Sigmoid colon (tissue), 7 donors: ENCODE measurements around the gene CD2. TPM values are rescaled to one million over a fixed set of nuclear protein-coding genes. Genes with fewer than 3 reads are reported as not detected.

Experiments used
- DNase-seq: peaks from one replicate; pipeline ENCODE4 v3.0.0-alpha.2; 2019
- H3K27ac ChIP-seq, 4 donors: fragments of 200-600 bp; sonication (generic); one replicate each; pipeline ENCODE4 v1.5.1; 2016 to 2019; ENCODE audit warnings: mild to moderate bottlenecking in 1 of 4
- H3K27me3 ChIP-seq, 3 donors: fragments of 200-600 bp; sonication (generic); one replicate each; pipeline ENCODE4 v1.5.1; 2019; ENCODE audit warnings: mild to moderate bottlenecking in 1 of 3
- H3K36me3 ChIP-seq, 4 donors: fragments of 200-600 bp; sonication (generic); one replicate each; pipeline ENCODE4 v1.5.1; 2016 to 2019
- H3K4me1 ChIP-seq, 4 donors: fragments of 200-600 bp; sonication (generic); one replicate each; pipeline ENCODE4 v1.5.1; 2017 to 2019
- H3K4me3 ChIP-seq, 4 donors: fragments of 200-600 bp; sonication (generic); one replicate each; pipeline ENCODE4 v1.5.1; 2017 to 2019; ENCODE audit warnings: mild to moderate bottlenecking in 2 of 4, moderate library complexity in 1 of 4
- H3K9me3 ChIP-seq, 4 donors: fragments of 200-600 bp in 3 of 4; sonication (generic) in 3 of 4; one replicate each; pipeline versions ENCODE4 v1.5.1 to v1.6.1; 2013 to 2019
- EP300 ChIP-seq, 4 donors: sonication (generic); formaldehyde crosslinking; IDR thresholded peaks; one replicate each; pipeline ENCODE4 v1.6.1; 2017; ENCODE audit warnings: antibody characterized with exemption in 4 of 4
- POLR2A ChIP-seq, 2 donors: fragments of 450-650 bp; IDR thresholded peaks; one replicate each; pipeline ENCODE4 v1.6.1; 2016; ENCODE audit warnings: antibody characterized with exemption in 2 of 2, mild to moderate bottlenecking in 2 of 2, moderate library complexity in 2 of 2
- POLR2AphosphoS5 ChIP-seq, 4 donors: sonication (generic); formaldehyde crosslinking; IDR thresholded peaks; one replicate each; pipeline ENCODE4 v1.6.1; 2017; ENCODE audit warnings: antibody characterized with exemption in 4 of 4
- WGBS, 2 donors: extraction: QIAGEN DNeasy Blood & Tissue Kit; methylation state at CpG; one replicate each; pipeline ENCODE4 v1.1.7; 2013; 5-methylcytosine and 5-hydroxymethylcytosine counted together
- intact Hi-C: fragments of 100-400 bp; cut with DNase I; formaldehyde crosslinking; loops from one replicate; pipeline ENCODE4 v1.15.1; 2023
- polyA plus RNA-seq, 3 donors: library from polyadenylated mRNA; stranded (reverse); fragments of 200-250 nt; gene quantifications; one replicate each; pipeline ENCODE4 v1.2.3, GENCODE V29; 2013
- total RNA-seq, 4 donors: library from RNA; depleted of rRNA; stranded (reverse); fragments of >200 nt; gene quantifications; one replicate each; pipeline ENCODE4 v1.1.0, GENCODE V29; 2016
- TF ChIP-seq, protein P1 (sequence below), 4 experiments: fragments of 450-650 bp in 3 of 4; fragments of 200-600 bp in 1 of 4; IDR thresholded peaks; one replicate each; pipeline ENCODE4 v1.5.1; 2016 to 2019; ENCODE audit warnings: antibody characterized with exemption in 4 of 4, mild to moderate bottlenecking in 3 of 4, moderate library complexity in 2 of 4
- donor health status: healthy with polysubstance abuse.
- donor health status: Bipolar disorder and iron deficiency.
- donor health status: healthy.

Gene CD2
- total and polyA plus RNA-seq, 7 donors = 0.36 to 30.2 (median 1.1) TPM; not detected in 1

DNA sequence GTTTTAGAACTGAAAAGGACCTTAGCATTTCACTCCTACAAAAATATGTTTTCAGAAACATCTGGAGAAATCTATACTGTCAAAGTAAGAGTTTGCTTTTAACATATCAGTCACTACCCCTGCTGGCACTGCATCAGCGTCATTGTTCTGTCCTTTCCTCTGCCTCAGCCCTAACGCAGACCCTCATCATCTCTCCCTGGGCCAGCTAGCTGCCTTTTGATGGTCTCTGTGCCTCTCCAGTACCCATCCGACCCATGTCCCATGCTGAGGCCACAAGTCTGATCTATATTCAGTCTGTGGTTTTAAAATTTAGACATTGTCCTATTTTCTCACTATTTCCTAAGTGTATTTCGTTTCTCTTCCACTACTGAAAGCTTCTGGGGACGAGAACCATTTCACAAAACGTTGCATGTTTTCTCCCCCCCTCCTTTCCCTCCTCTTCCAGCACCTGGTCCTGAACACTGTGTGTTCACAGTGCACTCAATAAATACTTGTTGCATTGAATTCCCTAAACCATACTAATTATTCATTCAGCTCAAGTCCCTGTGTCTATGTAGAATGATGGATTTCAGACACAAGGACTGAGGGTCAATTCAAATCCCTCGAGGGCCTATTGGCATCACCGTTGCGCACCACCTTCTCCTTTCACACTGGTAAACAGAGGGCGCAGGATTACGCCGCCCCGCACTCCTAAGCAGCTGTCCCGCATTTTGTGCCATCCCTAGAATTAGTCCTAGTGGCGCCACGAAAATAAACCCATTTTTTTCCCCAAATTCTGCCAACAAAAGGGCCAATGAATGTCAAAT lies 53.4 kb downstream of the CD2 start:
- intact Hi-C loops = no loop called here
- TF ChIP-seq, protein P1, sequence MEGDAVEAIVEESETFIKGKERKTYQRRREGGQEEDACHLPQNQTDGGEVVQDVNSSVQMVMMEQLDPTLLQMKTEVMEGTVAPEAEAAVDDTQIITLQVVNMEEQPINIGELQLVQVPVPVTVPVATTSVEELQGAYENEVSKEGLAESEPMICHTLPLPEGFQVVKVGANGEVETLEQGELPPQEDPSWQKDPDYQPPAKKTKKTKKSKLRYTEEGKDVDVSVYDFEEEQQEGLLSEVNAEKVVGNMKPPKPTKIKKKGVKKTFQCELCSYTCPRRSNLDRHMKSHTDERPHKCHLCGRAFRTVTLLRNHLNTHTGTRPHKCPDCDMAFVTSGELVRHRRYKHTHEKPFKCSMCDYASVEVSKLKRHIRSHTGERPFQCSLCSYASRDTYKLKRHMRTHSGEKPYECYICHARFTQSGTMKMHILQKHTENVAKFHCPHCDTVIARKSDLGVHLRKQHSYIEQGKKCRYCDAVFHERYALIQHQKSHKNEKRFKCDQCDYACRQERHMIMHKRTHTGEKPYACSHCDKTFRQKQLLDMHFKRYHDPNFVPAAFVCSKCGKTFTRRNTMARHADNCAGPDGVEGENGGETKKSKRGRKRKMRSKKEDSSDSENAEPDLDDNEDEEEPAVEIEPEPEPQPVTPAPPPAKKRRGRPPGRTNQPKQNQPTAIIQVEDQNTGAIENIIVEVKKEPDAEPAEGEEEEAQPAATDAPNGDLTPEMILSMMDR (IDR thresholded peaks at IDR 0.05) = no peak
- TF ChIP-seq POLR2A (IDR thresholded peaks at IDR 0.05) = no peak
- no peak for TF ChIP-seq POLR2AphosphoS5 (IDR thresholded peaks at IDR 0.05)
- no peak for TF ChIP-seq EP300 (IDR thresholded peaks at IDR 0.05)
- no peaks in the 10 kb centered on the region for H3K27me3 ChIP-seq
- no peak overlapping the region for H3K27ac ChIP-seq
- no peaks in the 10 kb centered on the region for H3K36me3 ChIP-seq
- peaks cover 0 to 5% (median 0%) of the 10 kb centered on the region in 4 donors for H3K9me3 ChIP-seq
- DNase-seq = no peak
- WGBS, 2 donors = 83 to 88% methylated on average over 16 of the region's 16 CpGs
- H3K4me3 ChIP-seq = no peak overlapping the region
- no peaks in the 10 kb centered on the region for H3K4me1 ChIP-seq

DNA sequence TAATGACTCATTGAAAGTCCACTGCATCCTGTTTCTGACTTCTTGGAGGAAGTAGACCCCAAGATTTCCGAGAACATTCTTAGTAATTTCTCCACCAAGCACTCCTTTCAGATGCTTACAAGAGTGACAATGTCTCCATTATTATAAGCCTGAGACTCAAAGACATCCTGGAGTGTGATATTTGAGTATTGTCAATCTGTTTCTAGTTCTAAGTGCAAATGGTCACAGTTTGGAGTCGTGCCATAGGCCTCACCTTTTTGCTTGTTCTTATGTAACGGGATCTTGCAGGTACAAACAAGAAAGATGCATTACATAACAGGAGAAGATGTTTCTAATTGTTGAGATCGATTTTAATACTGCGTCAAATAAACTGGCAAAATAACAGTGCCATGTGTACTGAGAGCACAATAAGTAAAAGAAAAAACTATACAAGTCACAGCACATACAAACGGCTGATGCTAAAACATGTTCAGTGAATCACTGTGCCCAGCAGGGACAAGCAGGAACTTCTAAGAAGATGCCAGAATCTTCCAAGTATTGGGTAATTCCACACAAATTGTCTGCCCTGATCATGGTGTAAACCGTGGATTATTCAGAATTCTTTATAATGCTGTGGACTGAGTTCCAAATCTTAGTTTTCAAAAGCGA lies 54.1 kb downstream of the CD2 start:
- Histone ChIP-seq H3K9me3 (peaks cover 0 to 5% (median 0%) of the 10 kb centered on the region in 4 donors), H3K36me3 (no peaks in the 10 kb centered on the region), H3K27ac (no peak overlapping the region), H3K27me3 (no peaks in the 10 kb centered on the region), H3K4me3 (no peak overlapping the region), H3K4me1 (no peaks in the 10 kb centered on the region)
- DNase-seq = no peak
- intact Hi-C loops = no loop called here
- WGBS, 2 donors = 82 to 84% methylated on average over 8 of the region's 8 CpGs
- TF ChIP-seq, protein P1 (IDR thresholded peaks at IDR 0.05) = no peak
- TF ChIP-seq POLR2A (IDR thresholded peaks at IDR 0.05) = no peak
- no peak for TF ChIP-seq EP300 (IDR thresholded peaks at IDR 0.05)
- no peak for TF ChIP-seq POLR2AphosphoS5 (IDR thresholded peaks at IDR 0.05)

DNA sequence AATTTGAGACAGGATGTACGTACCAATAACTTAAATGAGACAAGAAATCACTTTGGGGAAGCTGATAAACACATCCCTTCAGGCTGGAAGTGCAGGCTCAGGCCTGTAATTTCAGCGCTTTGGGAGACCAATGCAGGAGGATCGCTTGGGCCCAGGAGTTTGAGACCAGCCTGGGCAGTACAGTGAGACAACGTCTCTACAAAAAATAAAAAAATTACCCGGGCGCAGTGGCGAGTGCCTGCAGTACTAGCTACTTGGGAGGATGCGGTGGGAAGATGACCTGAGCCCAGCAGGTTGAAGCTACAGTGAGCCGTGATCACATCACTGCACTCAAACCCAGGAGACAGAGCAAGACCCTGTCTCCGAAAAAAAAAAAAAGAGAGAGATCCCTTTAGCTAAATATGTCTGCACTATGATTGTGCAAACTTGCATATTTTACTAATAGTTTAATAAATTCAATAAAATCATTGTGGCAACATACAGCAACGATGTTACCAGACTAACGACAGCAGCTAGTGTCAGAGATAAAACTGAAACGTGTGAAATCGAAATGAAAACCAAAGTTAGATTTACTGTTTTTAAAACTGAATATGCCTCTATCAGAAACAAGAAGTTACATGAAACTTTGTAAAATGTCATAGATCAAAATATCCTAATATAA lies 54.7 kb downstream of the CD2 start:
- H3K36me3 ChIP-seq = no peaks in the 10 kb centered on the region
- TF ChIP-seq, protein P1 (IDR thresholded peaks at IDR 0.05) = no peak
- TF ChIP-seq EP300 (IDR thresholded peaks at IDR 0.05) = no peak
- TF ChIP-seq POLR2A (IDR thresholded peaks at IDR 0.05) = no peak
- TF ChIP-seq POLR2AphosphoS5 (IDR thresholded peaks at IDR 0.05) = no peak
- H3K4me1 ChIP-seq = no peaks in the 10 kb centered on the region
- no peak overlapping the region for H3K4me3 ChIP-seq
- WGBS, 2 donors = 89 to 91% methylated on average over 14 of the region's 14 CpGs
- no peaks in the 10 kb centered on the region for H3K27me3 ChIP-seq
- intact Hi-C loops = no loop called here
- no peak for DNase-seq
- H3K27ac ChIP-seq = no peak overlapping the region
- peaks cover 0 to 5% (median 0%) of the 10 kb centered on the region in 4 donors for H3K9me3 ChIP-seq

DNA sequence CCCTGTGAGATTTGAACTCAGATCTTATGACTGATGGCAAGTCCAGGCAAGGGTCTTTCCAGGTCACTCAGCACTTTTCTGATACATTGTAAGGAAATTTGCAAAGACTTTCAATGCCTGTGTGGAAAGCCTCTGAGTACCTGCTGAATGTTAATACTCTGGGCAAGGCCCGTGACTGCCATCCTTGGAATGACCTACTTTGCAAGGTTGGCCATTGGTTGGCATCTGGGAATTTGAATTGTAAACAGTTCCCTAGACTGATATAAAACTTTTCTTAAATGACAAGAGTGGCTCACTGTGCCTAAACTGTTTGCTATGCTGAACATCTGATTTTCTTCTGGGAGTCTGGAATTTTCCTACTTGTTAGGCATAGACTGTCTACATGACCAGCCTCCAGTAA lies 57.1 kb downstream of the CD2 start:
- no peak for DNase-seq
- Histone ChIP-seq H3K36me3 (no peaks in the 10 kb centered on the region), H3K4me3 (no peak overlapping the region), H3K27me3 (no peaks in the 10 kb centered on the region), H3K4me1 (no peaks in the 10 kb centered on the region), H3K27ac (no peak overlapping the region), H3K9me3 (peaks cover 0 to 5% (median 0%) of the 10 kb centered on the region in 4 donors)
- TF ChIP-seq, protein P1 (IDR thresholded peaks at IDR 0.05) = no peak
- no peak for TF ChIP-seq POLR2AphosphoS5 (IDR thresholded peaks at IDR 0.05)
- no peak for TF ChIP-seq POLR2A (IDR thresholded peaks at IDR 0.05)
- no peak for TF ChIP-seq EP300 (IDR thresholded peaks at IDR 0.05)
- WGBS, 2 donors = 97% methylated on average over 1 of the region's 1 CpG
- intact Hi-C loops = no loop called here
